ENCODE results near the gene NRXN3.
"Not testable (repeated sequence)": the region's sequence is repeated elsewhere in the genome, so short reads cannot be mapped to it uniquely, and the experiment has no call there.

The NRXN3 gene

DNA sequence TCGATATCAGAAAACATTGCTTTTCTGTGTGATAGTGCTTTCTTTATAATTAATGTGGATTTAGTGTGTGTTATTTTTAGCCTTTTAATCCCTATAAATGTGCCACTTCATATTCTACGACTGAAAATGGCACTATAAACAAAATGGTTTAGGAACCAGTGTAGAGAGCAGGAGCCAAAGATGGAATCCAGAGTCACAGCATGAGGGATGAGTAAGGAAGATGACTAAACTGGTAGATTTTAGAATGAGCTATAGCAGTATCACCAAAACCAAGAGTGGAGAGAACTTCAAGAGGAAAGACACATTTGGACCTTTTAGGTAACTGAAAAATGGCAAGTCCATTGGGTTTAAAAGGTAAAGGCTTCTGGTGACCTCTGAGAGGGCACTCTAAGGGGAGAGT, 887.2 kb downstream of the NRXN3 start:
- DNase-seq (ENCODE audit: low read depth, low spot score), result no peak

DNA sequence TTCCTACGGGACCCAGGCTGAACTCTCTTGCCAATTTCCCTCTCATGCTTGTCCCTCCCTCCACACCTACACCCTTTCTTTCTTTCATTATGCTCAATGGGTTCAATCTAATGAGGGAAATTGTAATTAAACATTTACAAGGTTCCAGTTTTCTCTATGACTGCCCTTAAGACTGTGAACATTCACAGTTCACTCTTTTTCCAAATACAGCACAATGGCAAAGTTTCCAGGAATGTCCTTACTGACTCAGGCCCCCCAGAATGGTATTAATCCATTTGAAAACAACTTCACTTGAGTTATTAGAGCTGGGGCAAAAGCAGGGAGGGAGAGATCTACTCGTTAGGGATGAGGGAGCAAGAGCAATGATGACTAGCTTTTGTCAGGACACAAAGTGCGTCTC, 892.1 kb downstream of the NRXN3 start:
- DNase-seq (ENCODE audit: low read depth, low spot score), result peak; percentile 51

DNA sequence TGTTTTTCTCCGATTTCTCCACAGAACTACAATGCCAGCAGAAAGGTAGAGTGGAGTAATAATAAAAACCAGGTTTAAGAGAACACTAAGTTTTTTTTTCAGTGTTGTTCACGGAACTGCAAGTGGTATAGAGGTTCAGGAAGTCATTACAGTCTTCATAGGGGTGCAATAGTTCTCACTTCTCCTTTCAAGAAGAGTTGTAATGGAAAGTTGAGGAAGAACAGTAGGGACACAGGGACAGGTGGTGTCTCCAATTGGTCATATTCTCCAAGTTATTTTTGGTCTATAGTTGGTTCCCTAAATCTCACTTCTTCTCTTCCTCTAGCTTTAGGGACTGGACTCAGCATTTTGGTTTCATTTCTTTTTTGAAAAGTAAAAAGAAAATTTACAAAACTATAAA, 894.0 kb downstream of the NRXN3 start:
- no peak for DNase-seq (ENCODE audit: low read depth, low spot score)

DNA sequence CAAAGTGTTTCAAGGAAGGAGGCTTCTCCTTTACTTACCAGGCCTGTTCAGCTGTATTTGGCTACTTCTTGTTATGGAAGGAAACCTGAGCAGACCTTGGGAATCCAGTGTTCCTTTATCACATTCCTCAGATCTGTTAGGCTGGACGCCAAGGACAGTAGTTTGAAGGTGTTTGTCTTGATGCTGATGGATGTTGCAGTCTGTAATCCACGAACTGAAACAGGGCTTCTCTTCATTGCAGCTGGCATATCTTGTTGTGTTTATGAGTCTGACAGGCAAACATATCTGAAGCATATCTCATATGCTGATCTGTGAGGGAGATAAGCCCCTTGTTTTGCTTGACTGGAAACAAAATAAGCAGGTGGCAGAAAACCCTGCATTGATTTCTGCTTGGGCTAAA, 904.3 kb downstream of the NRXN3 start:
- DNase-seq (ENCODE audit: low read depth, low spot score), result no peak

DNA sequence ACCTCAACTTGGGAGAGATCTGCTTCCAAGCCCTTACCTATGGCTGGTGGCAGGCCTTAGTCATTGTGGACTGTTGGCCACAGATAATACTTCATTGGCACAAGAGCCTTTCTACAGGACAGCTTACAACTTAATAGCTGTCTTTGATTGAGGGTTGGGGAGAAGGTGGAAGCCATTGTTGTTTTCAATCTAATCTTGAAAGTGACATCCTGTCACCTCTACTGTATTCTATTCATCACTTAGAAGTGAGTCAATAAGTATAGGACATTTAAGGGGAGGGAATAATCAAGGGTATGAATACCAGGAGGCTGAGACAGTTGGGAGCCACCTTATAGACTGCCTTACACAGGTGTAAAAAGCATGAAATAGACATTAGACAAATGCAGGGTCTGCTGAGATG, 906.3 kb downstream of the NRXN3 start:
- no peak for DNase-seq (ENCODE audit: low read depth, low spot score)

DNA sequence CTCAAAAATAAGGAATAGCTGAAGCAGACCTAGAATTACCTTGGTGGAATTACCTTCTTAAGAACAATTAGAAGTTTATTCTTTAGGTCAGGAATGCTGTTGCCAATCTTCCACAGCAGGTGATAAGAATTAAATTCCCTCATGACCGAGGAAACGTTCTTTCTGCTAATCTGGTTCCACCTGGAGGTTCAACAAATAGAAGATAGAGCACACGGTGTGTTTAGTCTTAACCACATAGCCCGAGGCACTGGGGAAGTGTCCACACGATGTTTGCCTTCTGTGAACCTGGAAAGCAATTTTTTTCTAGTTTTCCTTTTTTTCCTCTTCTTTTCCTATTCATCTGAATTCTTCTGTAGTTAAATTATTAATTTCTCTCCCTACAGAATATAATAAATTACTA, 906.9 kb downstream of the NRXN3 start:
- no peak for DNase-seq (ENCODE audit: low read depth, low spot score)

DNA sequence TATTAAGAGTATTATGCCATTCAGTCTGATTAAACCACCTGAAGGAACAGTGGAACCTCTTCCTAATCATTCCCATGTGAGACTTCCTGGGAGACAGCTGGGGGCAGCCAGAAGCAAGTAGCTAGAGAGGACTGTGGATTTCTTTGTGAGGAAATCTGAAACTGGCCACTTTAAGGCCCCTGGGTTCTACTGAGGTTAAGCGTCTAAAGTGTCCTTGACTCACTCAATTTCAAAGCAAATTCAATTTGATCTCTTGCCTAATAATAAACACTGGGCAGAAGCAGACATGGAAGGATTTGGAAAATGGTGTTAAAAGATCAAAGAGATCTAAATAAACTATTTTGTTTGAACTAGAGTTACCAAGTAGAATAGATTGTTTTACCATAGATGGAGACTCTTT, 909.9 kb downstream of the NRXN3 start:
- no peak for DNase-seq (ENCODE audit: low read depth, low spot score)

DNA sequence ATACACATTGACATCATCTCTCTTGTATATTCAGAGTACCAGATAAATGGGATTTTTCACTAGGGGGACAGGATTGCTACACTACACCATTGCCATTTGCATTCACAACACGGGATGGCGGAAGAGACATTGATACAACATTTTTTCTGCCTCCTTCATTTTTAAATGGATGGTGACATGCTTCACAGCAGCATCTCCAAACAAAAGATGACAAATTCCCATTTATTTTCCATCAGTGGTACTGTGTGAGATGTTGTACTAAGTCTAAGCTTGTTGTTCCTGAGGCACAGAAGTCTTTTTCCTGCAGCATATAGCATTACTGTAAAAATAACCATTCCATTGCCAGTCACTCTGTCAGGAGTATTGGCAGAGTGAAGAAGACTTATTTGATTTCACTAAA, 912.7 kb downstream of the NRXN3 start:
- DNase-seq (ENCODE audit: low read depth, low spot score), result no peak

DNA sequence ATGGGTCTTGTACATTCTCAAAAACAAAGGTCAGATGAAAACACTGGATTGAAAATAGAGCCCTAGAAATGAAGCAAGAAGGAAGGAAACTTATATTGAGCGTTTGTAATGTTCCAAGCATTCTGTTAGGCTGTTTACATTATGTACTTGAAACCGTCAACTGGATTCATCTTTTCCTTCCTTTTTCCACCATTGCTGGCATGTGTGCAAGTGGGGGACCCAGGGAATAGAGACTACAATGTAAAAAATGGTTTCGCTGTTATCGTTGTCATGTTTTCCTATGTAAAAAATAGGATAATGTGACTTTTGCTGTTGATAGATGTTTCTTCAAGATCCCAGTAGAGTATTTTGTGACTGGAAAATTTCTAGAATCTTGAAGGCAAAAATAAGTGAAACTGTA, 913.2 kb downstream of the NRXN3 start:
- DNase-seq (ENCODE audit: low read depth, low spot score), result no peak

DNA sequence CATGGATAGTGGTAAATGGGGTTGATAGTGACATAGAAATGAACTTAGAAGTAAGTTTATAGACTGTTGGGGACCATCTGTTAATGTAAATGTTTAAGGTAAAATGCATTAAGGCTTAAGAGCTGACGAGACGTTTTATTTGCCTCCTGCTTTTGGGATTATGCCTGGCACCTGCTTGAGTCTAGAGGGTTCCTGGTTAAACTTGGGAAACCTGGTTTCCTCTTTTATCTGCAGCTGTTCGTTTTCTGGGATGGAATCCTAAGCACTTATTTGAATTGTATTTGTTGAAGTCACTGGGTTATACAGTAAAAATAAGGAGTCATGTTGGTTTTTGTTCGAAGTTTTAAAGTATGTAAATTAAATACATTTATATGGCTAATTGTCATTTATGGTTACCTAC, 914.7 kb downstream of the NRXN3 start:
- DNase-seq (ENCODE audit: low read depth, low spot score), result no peak

DNA sequence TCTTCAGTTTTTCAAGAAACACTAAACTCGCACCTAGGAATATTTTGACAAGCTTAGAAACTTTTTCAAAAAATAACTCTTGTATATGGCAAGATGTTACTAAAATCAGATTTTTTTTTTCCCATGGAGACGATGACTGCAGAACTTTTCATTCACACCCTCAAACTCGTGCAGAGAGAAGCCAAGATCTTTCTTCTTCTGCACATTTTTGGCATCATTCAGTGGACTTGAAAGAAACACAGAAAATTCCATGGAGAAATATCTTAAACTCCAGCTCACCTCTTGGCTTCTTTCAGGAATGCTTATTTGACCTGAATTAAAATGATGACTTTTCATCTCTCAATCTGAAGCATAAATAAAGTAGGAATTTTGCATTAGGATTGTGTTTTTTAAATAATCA, 919.4 kb downstream of the NRXN3 start:
- peak; percentile 7 for DNase-seq (ENCODE audit: low read depth, low spot score)

DNA sequence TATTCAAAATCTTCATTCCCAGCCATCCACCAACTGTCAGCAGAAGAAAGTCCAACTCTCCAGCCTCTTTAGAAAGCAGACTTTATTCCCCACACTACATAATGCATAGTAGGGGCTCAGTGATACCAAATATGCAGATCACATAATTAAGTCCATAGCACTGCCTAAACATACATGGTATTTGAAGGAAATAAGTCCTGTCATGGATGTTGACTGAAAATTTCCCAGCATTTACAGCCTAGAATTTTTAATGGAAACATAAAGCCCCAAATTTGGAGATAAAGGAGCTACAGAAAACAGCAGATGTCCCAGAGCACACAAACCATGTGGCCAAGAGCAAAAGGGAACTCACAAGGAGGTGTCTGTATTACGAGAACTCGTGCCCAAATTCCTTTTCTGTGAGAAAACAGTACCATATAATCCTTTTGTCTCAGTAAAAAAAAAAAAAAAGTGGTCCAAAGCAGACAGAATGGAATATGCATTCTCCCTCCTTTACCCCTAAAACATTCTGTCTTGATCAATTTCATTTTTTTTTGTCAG, 920.5 kb downstream of the NRXN3 start:
- DNase-seq (ENCODE audit: low read depth, low spot score), result no peak

DNA sequence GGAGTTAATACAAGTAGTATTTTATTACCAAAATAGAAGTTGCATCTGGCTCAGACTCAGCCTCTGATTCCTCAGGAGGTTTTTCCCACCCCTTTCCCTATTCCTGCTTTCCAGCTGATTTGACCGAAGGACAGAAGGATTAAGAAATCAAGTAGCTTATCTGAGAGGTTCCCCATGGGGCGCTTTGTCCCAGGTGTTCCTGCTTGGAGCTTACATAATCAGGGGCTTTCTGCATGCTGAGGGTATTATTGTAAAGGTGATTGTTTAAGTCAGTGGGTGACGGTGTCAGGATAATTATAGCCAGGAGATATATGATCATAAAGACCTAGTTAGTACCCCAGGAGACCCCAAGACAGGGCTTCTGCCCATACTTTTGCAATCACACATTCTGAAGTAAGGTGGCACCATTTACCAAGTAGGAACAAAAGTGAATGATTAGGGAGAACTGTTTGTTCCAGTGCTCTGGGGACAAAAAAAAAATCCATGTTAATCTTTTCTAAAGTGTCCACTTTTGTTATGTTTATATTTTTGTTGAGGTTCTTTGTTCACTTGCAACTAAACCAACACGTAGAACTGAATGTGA, 921.3 kb downstream of the NRXN3 start:
- DNase-seq (ENCODE audit: low read depth, low spot score), result no peak

DNA sequence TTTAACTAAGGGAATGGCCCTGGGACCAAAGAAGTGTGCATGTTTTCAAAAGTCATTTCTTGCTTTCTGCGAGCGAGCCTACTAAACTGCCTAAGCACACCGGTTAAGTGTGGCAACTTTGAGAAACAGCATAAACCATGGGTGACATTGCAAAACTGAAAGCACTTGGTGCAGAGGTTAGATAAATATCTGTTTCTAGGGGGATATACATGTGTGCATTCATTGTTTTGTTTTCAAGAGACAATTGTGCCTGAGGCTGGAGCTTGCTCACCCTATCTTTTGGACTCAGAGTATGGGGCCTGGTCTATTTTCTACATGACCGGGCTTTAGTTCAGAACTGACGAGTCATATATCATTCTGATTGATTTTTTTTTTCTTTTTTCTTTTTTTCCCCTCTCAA, 923.4 kb downstream of the NRXN3 start:
- no peak for DNase-seq (ENCODE audit: low read depth, low spot score)

DNA sequence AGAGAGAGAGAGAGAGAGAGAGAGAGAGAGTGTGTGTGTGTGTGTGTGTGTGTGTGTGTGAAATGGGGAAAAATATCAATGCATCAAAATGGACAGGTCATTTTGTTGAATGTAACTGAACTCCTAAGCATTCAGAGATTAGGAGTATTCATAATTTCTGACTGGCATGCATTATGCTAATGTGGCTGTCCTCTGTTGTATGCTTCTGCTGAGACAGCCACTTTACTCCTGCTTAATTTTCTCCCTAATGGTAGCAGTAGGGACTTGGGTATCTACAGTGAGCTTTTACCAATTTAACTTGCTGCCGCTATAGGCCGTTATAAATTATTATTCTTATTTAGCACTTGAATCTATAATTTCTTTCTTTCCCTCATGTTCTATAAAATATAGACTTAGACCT, 924.8 kb downstream of the NRXN3 start:
- DNase-seq (ENCODE audit: low read depth, low spot score), result no peak

DNA sequence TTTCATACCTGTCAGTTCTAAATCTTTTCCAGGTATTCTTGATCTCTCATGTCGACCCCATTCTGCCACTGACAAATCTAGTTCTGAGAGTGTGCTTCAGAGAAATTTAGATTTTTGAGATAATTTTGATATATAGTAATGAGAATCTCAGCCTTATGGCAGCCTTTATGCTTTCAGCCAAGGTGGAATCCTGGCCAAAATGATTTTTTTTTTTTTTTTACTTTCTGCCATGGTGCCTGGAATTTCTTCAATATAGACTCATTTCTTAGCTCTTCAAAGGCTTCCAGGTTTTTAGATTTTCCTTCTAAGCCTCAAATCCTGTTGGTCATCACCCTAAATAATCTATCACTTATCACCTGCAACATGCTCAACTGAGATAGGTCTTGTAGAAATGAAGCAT, 926.6 kb downstream of the NRXN3 start:
- DNase-seq (ENCODE audit: low read depth, low spot score), result no peak

DNA sequence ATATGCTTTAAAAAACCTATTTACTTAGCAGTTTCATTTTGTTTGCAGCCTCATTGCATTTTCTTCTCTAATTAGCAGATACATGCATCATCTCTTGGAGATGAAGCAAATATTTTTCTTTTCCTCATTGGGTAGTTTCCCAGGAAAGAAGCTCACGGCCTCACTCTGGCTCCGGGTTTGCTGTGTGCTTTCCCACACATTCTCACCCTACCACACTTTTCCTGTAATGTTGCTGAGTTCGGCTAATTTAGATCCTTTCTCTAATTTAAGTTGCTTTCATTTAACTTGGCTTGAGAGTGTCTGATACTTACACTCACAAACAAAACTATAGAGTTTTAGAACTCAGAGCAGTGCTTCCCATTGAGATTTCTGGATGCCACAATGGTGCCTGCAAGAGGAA, 928.2 kb downstream of the NRXN3 start:
- no peak for DNase-seq (ENCODE audit: low read depth, low spot score)

DNA sequence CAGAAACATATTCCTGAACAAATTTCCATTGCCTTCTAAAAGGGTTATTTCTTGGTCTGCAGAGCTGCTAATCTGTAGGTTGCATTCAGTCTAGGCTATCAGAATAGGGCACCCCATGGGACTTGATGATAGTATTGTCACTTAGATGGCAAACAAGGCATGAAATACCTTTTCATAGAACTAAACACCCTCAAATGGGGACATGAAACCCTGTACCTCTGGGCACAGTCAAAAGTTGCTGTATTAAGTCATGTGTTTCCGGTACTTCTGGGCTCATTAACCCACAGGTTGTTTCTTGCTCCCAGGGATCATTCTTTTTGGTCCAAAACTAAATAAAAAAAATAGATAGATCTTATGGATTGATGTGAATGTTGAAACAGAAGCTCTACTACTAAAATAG, 930.4 kb downstream of the NRXN3 start:
- no peak for DNase-seq (ENCODE audit: low read depth, low spot score)

DNA sequence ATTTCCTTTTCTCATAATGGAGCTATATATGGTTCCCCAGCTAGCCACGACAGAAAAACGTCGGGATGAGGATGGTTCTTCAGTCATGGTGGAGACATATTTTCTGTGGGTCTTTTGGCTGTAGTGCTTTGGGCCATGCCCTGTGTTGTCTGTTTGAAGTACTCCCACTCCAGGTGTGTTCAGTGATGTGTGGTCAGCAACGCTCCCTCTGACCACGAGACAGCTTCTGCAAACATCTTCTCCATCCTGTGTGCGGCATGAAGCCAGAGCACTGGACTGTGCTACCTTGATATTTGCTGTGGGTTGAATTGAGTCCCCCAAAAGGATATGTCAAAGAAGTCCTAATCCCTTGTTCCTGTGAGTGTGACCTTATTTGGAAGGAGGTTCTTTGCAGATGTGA, 931.2 kb downstream of the NRXN3 start:
- no peak for DNase-seq (ENCODE audit: low read depth, low spot score)

DNA sequence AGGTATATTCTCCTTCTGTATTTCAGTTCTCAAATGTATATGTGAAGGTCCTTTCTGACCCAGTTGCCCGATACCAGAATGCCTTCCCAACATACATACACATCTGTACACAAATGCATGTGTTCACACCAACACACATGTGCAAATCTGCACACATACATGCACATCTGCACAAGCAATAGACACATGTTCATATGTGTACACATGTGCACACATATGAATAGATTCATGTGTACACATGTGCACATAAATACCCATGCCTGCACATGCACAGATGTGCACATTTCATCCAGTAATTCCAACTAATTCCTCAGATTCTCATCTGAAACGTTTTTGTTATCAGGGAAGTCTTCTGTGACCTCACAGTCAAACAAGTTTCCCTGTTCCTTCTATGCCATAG, 933.6 kb downstream of the NRXN3 start:
- DNase-seq (ENCODE audit: low read depth, low spot score), result no peak

DNA sequence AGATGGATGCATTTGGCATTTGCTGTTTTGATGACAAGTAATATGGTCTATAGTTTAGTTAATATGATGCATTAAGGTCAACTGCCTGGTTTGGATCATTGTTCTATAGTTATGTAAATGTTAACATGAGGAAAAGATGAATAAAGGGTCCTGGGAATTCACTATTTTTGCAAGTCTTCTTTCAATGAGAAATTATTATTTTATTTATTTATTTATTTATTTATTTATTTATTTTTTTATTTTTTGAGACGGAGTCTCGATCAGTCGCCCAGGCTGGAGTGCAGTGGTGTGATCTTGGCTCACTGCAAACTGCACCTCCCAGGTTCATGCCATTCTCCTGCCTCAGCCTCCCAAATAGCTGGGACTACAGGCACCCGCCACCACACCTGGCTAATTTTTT, 940.4 kb downstream of the NRXN3 start:
- DNase-seq (ENCODE audit: low read depth, low spot score), result not testable (repeated sequence)

DNA sequence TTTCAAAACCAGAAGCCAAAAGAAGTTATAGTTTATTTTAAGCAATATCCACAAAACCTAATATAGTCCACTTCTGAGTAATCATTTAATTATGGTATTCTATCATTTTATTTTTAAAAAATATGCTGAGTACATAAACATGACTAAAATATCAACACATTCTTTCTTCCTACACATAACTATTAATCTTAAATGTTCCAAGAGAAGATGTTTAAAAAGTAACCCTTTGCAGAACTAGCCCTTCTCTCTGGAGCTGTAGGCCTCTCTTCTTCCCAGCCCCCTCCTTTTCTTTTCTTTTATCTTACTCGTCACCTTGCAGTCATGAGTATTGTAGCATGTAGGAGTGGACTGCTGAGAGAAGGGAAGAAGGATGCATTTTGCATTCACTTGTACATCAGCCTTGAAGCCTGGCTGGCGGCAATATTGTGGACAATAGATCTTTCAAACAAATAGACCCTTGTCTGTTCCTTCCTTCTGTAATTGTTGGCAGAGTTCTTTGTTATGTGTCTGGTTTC, 941.9 kb downstream of the NRXN3 start:
- DNase-seq (ENCODE audit: low read depth, low spot score), result no peak

DNA sequence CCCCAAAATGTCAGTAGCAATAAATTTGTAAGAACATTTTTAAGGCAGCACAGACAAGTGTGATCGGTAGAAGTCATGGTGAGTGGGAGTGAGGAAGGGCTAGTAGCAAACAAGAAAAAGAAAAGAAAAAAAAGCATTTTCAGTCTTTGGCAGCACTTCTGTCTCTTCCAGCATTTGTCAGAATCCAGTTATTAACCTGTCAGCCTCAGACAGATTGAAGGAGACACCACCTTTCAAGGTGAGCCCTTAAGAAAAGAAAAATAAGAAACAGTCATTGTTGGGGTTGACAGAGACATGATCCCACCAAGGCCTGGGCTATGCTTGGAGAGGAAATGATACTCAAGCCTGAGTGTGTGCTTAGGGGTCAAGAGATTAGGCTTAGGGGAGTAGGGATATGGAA, 947.4 kb downstream of the NRXN3 start:
- no peak for DNase-seq (ENCODE audit: low read depth, low spot score)

DNA sequence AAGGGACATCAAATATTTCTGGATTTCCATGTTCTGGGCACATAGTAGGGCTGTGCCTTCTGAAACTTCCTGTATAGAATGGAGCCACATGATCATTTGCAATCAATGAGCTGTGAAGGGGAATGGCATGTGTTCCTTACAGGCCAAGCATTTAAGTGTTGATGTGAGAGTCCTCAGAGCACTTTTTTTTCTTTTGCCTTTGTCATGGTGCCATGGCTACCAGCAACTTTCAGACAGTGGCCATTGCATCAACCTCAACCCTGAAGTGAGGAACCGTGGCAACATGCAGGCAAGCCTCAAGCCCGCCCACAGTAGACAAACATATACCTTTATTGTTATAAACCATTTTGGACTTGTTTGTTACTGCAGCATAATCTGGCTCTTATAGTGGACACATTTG, 948.1 kb downstream of the NRXN3 start:
- no peak for DNase-seq (ENCODE audit: low read depth, low spot score)

All from astrocyte of the hippocampus (primary cell).